Testis (tissue), 2 donors: ENCODE data around the gene DUOXA1.

Source experiments
- POLR2A ChIP-seq: fragments of 450-650 bp; IDR thresholded peaks from one replicate; pipeline ENCODE4 v1.6.1; 2017; ENCODE audit warnings: antibody characterized with exemption, mild to moderate bottlenecking, moderate library complexity
- TF ChIP-seq, protein P1 (sequence below), 3 experiments: fragments of 450-650 bp in 2 of 3; fragments of 200-600 bp in 1 of 3; sonication (generic) in 1 of 3; IDR thresholded peaks; one replicate each; pipeline ENCODE4 v1.5.1; 2016 to 2019; ENCODE audit warnings: antibody characterized with exemption in 3 of 3, mild to moderate bottlenecking in 2 of 3, moderate library complexity in 1 of 3

DNA sequence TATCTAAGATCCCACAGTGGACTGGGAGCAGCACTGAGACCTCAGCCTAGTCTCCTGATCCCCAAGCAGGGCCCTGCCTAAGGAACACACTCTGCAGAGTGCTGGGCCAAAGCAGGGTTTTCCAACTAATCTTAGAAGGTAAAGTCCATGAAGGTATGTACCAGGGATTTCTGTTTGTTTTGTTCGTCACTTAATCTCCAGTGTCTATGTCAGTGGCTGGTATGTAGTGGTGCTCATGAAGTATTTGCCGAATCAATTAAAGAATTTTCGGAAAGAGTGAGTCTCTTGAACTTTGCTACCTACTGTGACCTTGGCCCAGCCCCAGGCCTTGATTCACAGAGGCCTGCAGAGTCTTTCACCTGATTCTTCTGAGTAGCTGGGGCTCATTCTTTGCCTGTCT, 1.8 kb upstream of the DUOXA1 start:
- TF ChIP-seq, protein P1, sequence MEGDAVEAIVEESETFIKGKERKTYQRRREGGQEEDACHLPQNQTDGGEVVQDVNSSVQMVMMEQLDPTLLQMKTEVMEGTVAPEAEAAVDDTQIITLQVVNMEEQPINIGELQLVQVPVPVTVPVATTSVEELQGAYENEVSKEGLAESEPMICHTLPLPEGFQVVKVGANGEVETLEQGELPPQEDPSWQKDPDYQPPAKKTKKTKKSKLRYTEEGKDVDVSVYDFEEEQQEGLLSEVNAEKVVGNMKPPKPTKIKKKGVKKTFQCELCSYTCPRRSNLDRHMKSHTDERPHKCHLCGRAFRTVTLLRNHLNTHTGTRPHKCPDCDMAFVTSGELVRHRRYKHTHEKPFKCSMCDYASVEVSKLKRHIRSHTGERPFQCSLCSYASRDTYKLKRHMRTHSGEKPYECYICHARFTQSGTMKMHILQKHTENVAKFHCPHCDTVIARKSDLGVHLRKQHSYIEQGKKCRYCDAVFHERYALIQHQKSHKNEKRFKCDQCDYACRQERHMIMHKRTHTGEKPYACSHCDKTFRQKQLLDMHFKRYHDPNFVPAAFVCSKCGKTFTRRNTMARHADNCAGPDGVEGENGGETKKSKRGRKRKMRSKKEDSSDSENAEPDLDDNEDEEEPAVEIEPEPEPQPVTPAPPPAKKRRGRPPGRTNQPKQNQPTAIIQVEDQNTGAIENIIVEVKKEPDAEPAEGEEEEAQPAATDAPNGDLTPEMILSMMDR (IDR thresholded peaks at IDR 0.05): no peak
- TF ChIP-seq POLR2A: no peak
